Mucosa of descending colon (tissue), 3 donors: ENCODE measurements around the gene FGG. TPM values are rescaled to one million over a fixed set of nuclear protein-coding genes. Genes with fewer than 3 reads are reported as not detected.

Source experiments
- ATAC-seq: fragments of 200-7000 bp; cut with Tn5 transposase; one replicate; pipeline ENCODE4 v1.9.1; 2020; ENCODE audit warnings: mild to moderate bottlenecking, moderate library complexity
- DNase-seq, 3 donors: peaks; one replicate each; pipeline ENCODE4 v3.0.0-alpha.2; 2020
- H3K36me3 ChIP-seq: fragments of 200-600 bp; one replicate; pipeline ENCODE4 v1.8.0; 2021; ENCODE audit warnings: low read depth, mild to moderate bottlenecking
- H3K4me1 ChIP-seq: fragments of 200-600 bp; one replicate; pipeline ENCODE4 v1.8.0; 2021; ENCODE audit warnings: low read depth, mild to moderate bottlenecking
- H3K4me3 ChIP-seq: fragments of 200-600 bp; one replicate; pipeline ENCODE4 v1.8.0; 2021; ENCODE audit warnings: mild to moderate bottlenecking
- H3K9me3 ChIP-seq: fragments of 200-600 bp; one replicate; pipeline ENCODE4 v1.8.0; 2021; ENCODE audit warnings: mild to moderate bottlenecking
- intact Hi-C, 2 donors: fragments of 100-400 bp; cut with DNase I in 1 of 2; cut with micrococcal nuclease in 1 of 2; formaldehyde crosslinking; loops; one replicate each; pipeline versions ENCODE4 v1.11.0 to v1.11.1; 2022; cut with DNase I, micrococcal nuclease
- total RNA-seq, 3 donors: library from RNA; stranded (reverse); fragmentation: NEBNext Ultra II Directional in 2 of 3; extraction: Animal tissue kit (Norgen Biotek cat#: 25700) in 2 of 3; gene quantifications; one replicate each; pipeline versions ENCODE4 v1.2.1 to v1.2.4, GENCODE V29; 2021 to 2023
- TF ChIP-seq, protein P1 (sequence below): fragments of 200-600 bp; IDR thresholded peaks from one replicate; pipeline ENCODE4 v1.8.0; 2022; ENCODE audit warnings: antibody characterized with exemption, mild to moderate bottlenecking
- donor health status: DM: no; HTN: no; CAD: no; lungs with moderate emphysema.
- donor health status: DM: no; HTN: no; CAD: no.
- donor health status: DM: no; HTN: yes; CAD: no.

The FGG gene
- total RNA-seq, 3 donors from 2014 or later = 0.69 TPM; not detected in 2

DNA sequence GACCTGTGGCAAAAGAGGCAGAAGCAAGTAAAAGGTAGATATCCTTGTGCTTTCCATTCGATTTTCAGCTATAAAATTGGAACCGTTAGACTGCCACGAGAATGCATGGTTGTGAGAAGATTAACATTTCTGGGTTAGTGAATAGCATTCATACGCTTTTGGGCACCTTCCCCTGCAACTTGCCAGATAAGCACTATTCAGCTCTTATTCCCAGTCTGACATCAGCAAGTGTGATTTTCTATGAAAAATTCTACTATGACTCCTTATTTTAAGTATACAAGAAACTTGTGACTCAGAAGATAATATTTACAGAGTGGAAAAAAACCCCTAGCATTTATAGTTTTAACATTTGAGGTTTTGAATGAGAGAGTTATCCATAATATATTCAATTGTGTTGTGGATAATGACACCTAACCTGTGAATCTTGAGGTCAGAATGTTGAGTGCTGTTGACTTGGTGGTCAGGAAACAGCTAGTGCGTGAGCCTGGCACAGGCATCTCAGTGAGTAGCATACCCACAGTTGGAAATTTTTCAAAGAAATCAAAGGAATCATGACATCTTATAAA is 45.7 kb downstream of the FGG start:
- no peaks in the 10 kb centered on the region for H3K9me3 ChIP-seq
- TF ChIP-seq, protein P1, sequence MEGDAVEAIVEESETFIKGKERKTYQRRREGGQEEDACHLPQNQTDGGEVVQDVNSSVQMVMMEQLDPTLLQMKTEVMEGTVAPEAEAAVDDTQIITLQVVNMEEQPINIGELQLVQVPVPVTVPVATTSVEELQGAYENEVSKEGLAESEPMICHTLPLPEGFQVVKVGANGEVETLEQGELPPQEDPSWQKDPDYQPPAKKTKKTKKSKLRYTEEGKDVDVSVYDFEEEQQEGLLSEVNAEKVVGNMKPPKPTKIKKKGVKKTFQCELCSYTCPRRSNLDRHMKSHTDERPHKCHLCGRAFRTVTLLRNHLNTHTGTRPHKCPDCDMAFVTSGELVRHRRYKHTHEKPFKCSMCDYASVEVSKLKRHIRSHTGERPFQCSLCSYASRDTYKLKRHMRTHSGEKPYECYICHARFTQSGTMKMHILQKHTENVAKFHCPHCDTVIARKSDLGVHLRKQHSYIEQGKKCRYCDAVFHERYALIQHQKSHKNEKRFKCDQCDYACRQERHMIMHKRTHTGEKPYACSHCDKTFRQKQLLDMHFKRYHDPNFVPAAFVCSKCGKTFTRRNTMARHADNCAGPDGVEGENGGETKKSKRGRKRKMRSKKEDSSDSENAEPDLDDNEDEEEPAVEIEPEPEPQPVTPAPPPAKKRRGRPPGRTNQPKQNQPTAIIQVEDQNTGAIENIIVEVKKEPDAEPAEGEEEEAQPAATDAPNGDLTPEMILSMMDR = no peak
- intact Hi-C loops = no loop called here
- no peak overlapping the region for H3K4me3 ChIP-seq
- no peaks in the 10 kb centered on the region for H3K36me3 ChIP-seq
- no peak for DNase-seq
- no peaks in the 10 kb centered on the region for H3K4me1 ChIP-seq
- no peak for ATAC-seq

DNA sequence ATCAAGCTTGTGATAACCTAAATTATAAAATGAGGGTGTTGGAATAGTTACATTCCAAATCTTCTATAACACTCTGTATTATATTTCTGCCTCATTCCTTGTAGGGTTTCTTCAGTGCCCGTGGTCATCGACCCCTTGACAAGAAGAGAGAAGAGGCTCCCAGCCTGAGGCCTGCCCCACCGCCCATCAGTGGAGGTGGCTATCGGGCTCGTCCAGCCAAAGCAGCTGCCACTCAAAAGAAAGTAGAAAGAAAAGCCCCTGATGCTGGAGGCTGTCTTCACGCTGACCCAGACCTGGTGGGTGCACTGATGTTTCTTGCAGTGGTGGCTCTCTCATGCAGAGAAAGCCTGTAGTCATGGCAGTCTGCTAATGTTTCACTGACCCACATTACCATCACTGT is 46.8 kb downstream of the FGG start:
- intact Hi-C loops = no loop called here
- Histone ChIP-seq H3K4me3 (no peak overlapping the region), H3K36me3 (no peaks in the 10 kb centered on the region), H3K9me3 (no peaks in the 10 kb centered on the region), H3K4me1 (no peaks in the 10 kb centered on the region)
- ATAC-seq = no peak
- TF ChIP-seq, protein P1 = no peak
- no peak for DNase-seq

DNA sequence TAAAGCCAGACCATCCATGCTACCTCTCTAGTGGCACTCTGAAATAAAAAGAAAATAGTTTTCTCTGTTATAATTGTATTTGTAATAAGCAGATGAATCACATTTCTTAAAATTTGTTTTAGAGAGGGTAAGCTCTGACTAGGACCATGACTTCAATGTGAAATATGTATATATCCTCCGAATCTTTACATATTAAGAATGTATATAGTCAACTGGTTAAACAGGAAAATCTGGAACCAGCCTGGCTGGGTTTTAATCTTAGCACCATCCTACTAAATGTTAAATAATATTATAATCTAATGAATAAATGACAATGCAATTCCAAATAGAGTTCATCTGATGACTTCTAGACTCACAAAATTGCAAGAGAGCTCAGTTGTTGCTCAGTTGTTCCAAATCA is 48.1 kb downstream of the FGG start:
- Histone ChIP-seq H3K9me3 (no peaks in the 10 kb centered on the region), H3K4me1 (peaks cover 6% of the 10 kb centered on the region), H3K36me3 (no peaks in the 10 kb centered on the region), H3K4me3 (no peak overlapping the region)
- TF ChIP-seq, protein P1 = no peak
- no peak for DNase-seq
- no peak for ATAC-seq
- intact Hi-C loops = no loop called here

DNA sequence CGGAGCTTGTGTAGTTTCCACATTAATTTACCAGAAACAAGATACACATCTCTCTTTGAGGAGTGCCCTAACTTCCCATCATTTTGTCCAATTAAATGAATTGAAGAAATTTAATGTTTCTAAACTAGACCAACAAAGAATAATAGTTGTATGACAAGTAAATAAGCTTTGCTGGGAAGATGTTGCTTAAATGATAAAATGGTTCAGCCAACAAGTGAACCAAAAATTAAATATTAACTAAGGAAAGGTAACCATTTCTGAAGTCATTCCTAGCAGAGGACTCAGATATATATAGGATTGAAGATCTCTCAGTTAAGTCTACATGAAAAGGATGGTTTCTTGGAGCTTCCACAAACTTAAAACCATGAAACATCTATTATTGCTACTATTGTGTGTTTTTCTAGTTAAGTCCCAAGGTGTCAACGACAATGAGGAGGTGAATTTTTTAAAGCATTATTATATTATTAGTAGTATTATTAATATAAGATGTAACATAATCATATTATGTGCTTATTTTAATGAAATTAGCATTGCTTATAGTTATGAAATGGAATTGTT is 49.7 kb downstream of the FGG start, which contains the start of gene FGB:
Gene FGB, plus strand, starts transcription at position 315 of the 558 bp plus-strand sequence. Its CDS starts 8 bp downstream, at position 323.
- no peaks in the 10 kb centered on the region for H3K36me3 ChIP-seq
- intact Hi-C loops = no loop called here
- no peak for DNase-seq
- ATAC-seq = no peak
- H3K4me3 ChIP-seq = no peak within 1 kb of the TSS
- no peaks in the 10 kb centered on the region for H3K9me3 ChIP-seq
- TF ChIP-seq, protein P1 = no peak
- peaks cover 6% of the 10 kb centered on the region for H3K4me1 ChIP-seq

DNA sequence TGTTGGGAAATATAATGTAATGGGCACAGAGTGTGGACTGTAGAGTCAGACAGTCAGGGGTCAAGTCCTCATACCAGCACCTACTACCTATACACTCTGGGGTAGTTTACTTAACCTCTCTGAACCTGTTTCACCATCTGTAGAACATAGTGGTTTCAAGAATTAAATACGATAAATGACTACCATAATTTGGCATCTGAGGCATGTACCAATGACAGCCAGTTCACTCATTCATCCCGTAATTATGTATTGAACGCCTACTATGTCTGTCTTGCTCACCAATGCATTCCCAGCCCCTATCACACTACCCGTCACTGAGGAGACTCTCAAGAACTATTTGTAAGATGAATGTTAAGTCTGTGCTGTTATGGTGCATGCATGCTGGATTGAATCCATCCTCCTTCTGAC is 51.6 kb downstream of the FGG start:
- ATAC-seq = no peak
- intact Hi-C loops = no loop called here

More for the DNA sequence above, 51.6 kb downstream of the FGG start:
- H3K9me3 ChIP-seq = no peaks in the 10 kb centered on the region
- H3K4me3 ChIP-seq = no peak overlapping the region
- H3K36me3 ChIP-seq = no peaks in the 10 kb centered on the region
- TF ChIP-seq, protein P1 = no peak
- H3K4me1 ChIP-seq = peaks cover 6% of the 10 kb centered on the region
- DNase-seq = no peak
